AG09309 (cell line): ENCODE data around the gene RNASE8.
A peak's percentile ranks its signal among the peaks of the same experiment; 100 is the strongest.

Source experiments
- DNase-seq: peaks from one replicate; pipeline ENCODE4 v3.0.0-alpha.2; 2010; ENCODE audit warnings: low read depth
- H3K4me3 ChIP-seq: 2 replicates; pipeline ENCODE4 v1.5.1; 2011; ENCODE audit warnings: mild to moderate bottlenecking, low read depth, low read length, moderate library complexity; ENCODE audit not compliant: control insufficient read depth
- CTCF ChIP-seq: IDR thresholded peaks from 2 replicates; pipeline ENCODE4 v1.5.1; 2011; ENCODE audit warnings: mild to moderate bottlenecking, low read depth, low read length, inconsistent platforms; ENCODE audit not compliant: insufficient read depth, control insufficient read depth; ENCODE audit errors: missing control alignments

The RNASE8 gene

DNA sequence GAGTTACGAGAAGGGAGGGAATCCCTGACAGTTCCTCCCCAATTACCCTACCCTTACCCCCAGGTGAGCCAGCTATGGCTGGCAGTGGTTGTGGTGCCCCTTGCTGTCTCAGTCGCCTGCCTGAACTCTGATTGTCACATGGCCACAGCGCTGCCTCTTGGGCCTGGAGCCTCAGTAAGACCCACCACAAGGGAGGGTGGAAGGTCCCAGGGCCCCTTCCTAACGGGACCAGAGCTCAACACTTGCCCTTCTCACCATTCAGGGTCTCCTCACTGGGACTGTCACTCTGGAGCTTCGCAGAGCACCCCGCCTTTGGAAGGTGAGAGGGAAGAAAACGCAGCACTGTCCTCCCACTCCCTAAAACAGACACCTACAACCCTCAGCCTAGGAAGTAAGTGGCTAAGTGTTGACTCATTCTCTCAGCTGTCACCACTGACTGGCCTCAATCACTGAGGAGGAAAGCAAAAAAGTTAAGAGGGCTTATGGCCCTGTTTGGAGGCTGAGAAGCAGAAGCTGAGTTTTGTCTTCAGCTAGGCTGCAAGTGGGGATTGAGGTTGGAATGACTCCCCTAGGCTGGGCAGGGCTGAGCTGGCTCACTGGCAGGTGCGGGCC is 44.3 kb downstream of the RNASE8 start:
- no peak for TF ChIP-seq CTCF
- no peak for DNase-seq
- H3K4me3 ChIP-seq: no peak overlapping the region

DNA sequence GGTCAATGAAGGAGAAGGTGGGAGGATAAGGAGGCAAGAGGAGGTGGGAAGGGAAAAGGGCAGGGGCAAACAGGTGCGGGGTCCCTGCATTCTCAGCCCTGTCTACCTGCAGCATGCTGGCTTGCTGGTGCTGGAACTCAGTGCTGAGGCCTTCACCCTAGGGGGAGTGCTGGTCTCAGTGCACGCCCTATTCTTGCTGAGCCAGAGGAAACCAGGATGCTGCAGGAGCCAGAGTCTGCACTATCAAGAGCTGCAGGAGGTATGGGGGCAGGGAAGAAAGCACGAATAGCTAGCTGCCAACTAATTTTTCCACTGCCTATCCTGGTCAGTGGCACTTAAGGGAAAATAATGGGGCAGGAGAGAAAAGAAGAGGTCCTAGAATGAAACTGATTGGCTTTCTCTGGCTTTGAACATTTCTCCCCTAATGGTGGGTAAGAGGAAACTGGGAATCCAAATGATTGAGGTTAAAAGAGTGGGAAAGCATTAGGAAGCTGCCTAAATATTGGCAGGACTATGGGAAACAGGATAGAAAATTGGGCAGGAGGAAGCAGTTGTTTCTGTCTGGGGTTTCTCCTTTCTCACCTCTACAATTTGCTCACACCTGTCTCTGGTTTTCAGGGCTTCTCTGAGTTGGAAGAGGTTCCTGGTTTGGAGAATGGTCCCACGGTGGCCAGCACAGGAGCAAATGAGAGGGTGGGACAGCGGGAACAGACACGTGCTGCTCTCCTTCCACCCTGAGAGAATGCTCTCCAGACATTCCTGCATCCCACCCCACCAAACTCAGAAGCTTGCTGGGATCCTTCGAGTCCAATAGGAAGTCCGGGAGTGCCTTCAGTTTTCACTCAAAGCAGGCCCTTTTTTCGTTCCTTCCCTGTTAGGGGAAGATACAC is 45.1 kb downstream of the RNASE8 start:
- TF ChIP-seq CTCF: no peak
- H3K4me3 ChIP-seq: peak overlapping the region; percentile 94
- DNase-seq: no peak

DNA sequence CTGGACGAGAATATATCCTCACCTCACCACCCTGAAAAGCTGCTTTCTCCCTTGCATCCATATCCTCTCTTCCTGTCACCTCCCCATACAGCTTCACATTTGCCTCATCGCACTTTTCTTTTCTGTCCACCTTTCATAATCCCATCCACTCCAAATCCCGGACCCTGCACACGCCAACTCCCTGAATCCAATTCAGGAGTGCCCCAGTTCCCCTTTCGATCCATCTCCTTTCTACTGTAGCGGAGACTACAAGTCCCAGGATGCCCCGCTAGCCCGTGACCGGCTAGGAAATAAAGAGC is 45.7 kb downstream of the RNASE8 start:
- DNase-seq: no peak
- TF ChIP-seq CTCF: no peak
- peak overlapping the region; percentile 94 for H3K4me3 ChIP-seq

DNA sequence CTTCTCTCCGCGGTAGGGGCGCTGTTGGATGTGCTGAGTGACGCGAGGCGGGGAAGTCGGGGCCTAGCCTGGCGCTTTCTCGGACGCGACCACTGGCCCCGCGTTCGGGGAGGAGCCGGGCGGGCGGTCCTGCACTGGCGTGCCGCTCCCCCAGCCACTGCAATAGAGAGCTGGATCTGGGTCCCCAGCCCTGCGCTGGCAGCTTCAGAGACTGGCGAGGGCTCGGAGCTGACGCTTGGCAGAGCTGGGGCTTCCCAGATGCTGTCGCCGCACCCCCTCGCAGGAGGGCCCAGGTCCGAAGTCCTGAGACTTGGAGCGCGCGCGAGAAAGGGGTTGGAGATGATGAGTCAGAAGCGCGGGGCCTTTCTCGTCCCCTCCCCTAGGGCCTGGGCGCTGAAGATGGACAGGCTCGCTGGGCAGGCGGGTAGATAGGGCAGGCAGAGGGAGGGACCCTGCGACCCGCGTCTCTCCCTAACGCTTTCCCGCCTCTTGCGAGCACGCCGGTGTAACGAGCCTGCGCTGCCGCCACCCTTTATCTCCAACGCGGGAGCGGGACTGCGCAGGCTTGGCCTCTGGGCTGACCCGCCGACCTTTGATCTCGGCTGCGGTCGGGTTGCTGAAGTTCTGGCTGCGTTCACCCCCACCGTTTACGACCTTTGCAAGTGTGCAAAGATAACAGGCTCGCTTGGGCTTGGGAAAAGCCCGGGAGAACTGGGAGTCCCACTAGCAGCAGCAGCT is 46.3 kb downstream of the RNASE8 start:
- peak; percentile 84 for TF ChIP-seq CTCF
- H3K4me3 ChIP-seq: peak overlapping the region; percentile 94
- peak; percentile 77 for DNase-seq

GRCh38 chr14:21104448-21105060 is 46.9 kb downstream of the RNASE8 start:
- H3K4me3 ChIP-seq: peak overlapping the region; percentile 94
- peak; percentile 99 for TF ChIP-seq CTCF
- no peak for DNase-seq

GRCh38 chr14:21105095-21105494 is 47.5 kb downstream of the RNASE8 start:
- no peak for DNase-seq
- no peak overlapping the region for H3K4me3 ChIP-seq
- TF ChIP-seq CTCF: no peak
